AG04450 (cell line): ENCODE data around the gene PXMP4. TPM values are rescaled to one million over a fixed set of nuclear protein-coding genes. Genes with fewer than 3 reads are reported as not detected.
A peak's percentile ranks its signal among the peaks of the same experiment; 100 is the strongest.

Experiments used
- CTCF ChIA-PET: fragments of 300-600, 350-600 bp; formaldehyde crosslinking; extraction: SDS; loops from one replicate; lab custom pipeline; 2022; ENCODE audit warnings: antibody characterized with exemption, inconsistent platforms; lab: Charles Lee
- POLR2A ChIA-PET: fragments of 350-600 bp; formaldehyde crosslinking; extraction: SDS; loops from one replicate; lab custom pipeline; 2021; ENCODE audit warnings: antibody characterized with exemption, inconsistent platforms; lab: Yijun Ruan, JAX
- DNase-seq: peaks from one replicate; pipeline ENCODE4 v3.0.0-alpha.2; 2011; ENCODE audit warnings: low read depth, low spot score
- H3K27ac ChIP-seq: one replicate; pipeline ENCODE4 v1.5.1; 2012; ENCODE audit warnings: low read depth, low read length, control low read depth
- H3K27me3 ChIP-seq: one replicate; pipeline ENCODE4 v1.6.0; 2012; ENCODE audit warnings: low read length; ENCODE audit not compliant: control insufficient read depth, insufficient read depth
- H3K4me3 ChIP-seq: 2 replicates; pipeline ENCODE4 v1.5.1; 2011; ENCODE audit warnings: mild to moderate bottlenecking, low read depth, low read length, control low read depth
- H3K9me3 ChIP-seq: 2 replicates; pipeline ENCODE4 v1.5.1; 2012; ENCODE audit warnings: low read length; ENCODE audit not compliant: control insufficient read depth, insufficient read depth
- polyA plus RNA-seq: library from polyadenylated mRNA; depleted of rRNA; stranded (reverse); fragments of >200 nt; gene quantifications from 2 replicates; pipeline ENCODE4 v1.2.3, GENCODE V29; 2011
- TF ChIP-seq, protein P1 (sequence below): IDR thresholded peaks from 2 replicates; pipeline ENCODE4 v1.5.1; 2011; ENCODE audit warnings: low read depth, low read length, control low read depth, inconsistent platforms

PXMP4 gene
- polyA plus RNA-seq, 1 experiment, result 6.0 TPM

DNA sequence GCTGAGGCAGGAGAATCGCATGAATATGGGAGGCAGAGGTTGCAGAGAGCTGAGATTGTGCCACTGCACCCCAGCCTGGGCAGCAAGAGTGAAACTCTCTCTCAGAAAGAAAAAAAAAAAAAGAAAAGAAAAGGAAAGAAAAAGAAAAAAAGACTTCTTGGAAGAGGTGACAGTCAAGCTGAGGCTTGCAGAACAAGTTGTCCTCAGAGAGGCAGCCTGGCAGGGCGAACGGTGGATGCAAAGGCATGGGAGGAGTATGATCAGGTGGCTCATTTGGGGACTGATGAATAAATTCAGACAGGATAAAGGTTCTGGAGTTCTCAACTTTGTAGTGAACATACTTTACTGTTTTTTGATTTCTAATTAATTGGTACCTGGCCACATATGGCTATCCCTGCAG lies 24.1 kb upstream of the PXMP4 start:
- Histone ChIP-seq H3K9me3 (no peaks in the 10 kb centered on the region), H3K27ac (no peak overlapping the region), H3K27me3 (no peaks in the 10 kb centered on the region), H3K4me3 (no peak overlapping the region)
- TF ChIP-seq, protein P1, sequence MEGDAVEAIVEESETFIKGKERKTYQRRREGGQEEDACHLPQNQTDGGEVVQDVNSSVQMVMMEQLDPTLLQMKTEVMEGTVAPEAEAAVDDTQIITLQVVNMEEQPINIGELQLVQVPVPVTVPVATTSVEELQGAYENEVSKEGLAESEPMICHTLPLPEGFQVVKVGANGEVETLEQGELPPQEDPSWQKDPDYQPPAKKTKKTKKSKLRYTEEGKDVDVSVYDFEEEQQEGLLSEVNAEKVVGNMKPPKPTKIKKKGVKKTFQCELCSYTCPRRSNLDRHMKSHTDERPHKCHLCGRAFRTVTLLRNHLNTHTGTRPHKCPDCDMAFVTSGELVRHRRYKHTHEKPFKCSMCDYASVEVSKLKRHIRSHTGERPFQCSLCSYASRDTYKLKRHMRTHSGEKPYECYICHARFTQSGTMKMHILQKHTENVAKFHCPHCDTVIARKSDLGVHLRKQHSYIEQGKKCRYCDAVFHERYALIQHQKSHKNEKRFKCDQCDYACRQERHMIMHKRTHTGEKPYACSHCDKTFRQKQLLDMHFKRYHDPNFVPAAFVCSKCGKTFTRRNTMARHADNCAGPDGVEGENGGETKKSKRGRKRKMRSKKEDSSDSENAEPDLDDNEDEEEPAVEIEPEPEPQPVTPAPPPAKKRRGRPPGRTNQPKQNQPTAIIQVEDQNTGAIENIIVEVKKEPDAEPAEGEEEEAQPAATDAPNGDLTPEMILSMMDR, result no peak
- ChIA-PET CTCF (no interaction called here), POLR2A (interaction anchor here (0.6 to 0.7 kb wide), 2 partner anchors 110 to 519 kb away, joined by 3 to 20 read pairs; no protein-coding TSS in a partner anchor)
- no peak for DNase-seq

DNA sequence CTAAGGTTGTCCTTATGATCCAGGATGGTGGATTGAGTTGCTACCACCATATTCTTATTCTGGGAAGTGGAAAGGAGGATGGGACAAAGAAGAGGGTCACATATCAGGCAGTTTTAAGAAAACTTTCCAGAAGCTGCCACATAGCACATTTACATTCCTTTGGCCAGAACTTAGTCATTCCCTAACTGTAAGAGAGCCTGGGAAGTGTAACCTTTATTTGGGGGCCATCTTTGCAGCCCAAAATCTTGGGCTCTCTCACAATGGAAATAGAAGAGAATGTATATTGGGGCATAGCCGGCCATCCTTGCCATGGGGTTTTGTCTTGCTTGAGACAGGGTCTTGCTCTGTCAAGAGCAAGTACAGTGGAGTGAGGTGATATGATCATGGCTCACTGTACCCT lies 20.1 kb upstream of the PXMP4 start:
- H3K9me3 ChIP-seq, result peaks cover 21% of the 10 kb centered on the region
- no peaks in the 10 kb centered on the region for H3K27me3 ChIP-seq
- DNase-seq, result no peak
- no peak overlapping the region for H3K27ac ChIP-seq
- H3K4me3 ChIP-seq, result no peak overlapping the region
- ChIA-PET POLR2A (no interaction called here), CTCF (no interaction called here)
- TF ChIP-seq, protein P1, result no peak

DNA sequence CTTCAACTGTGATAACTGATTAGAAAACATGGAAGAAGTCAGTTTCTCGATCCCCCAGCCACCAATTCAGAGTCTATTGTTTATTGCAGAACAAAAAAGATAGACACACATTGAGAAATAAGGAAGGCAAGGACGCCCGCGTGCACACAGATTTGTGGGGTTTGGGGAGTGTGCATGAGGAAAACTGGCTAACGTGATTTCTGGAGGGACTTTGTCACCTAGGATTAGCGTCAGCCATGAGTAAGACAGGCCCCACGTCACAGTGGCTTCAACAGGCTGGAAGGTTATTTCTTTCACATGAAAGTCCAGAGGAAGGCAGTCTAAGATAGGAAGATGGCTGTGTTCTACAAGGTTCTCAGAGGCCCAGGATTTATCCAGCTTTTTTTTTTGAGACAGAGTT lies 19.4 kb upstream of the PXMP4 start:
- no peak overlapping the region for H3K27ac ChIP-seq
- TF ChIP-seq, protein P1, result no peak
- H3K4me3 ChIP-seq, result no peak overlapping the region
- POLR2A ChIA-PET, result no interaction called here
- no peaks in the 10 kb centered on the region for H3K27me3 ChIP-seq
- no peak for DNase-seq
- CTCF ChIA-PET, result no interaction called here
- H3K9me3 ChIP-seq, result peaks cover 21% of the 10 kb centered on the region

DNA sequence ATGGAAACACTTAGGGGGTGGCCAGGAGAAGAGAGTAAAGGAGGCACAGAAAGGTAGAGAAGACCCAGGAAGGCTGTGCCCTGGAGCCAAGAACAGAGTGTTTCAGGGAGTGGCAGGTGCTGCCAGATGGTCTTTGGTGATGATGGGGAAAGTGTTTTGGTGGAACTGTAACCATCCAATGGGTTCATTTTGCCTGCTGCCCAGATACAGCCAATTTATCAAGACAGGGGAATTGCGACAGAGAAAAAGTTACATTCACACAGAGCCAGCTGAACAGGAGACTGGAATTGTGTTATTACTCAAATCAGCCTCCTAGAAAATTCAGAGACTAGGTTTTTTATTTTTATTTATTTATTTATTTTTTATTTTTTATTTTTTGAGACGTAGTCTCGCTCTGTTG lies 16.9 kb upstream of the PXMP4 start:
- ChIA-PET POLR2A (no interaction called here), CTCF (no interaction called here)
- Histone ChIP-seq H3K27ac (no peak overlapping the region), H3K27me3 (no peaks in the 10 kb centered on the region), H3K9me3 (peaks cover 21% of the 10 kb centered on the region), H3K4me3 (no peak overlapping the region)
- TF ChIP-seq, protein P1, result no peak
- DNase-seq, result no peak

DNA sequence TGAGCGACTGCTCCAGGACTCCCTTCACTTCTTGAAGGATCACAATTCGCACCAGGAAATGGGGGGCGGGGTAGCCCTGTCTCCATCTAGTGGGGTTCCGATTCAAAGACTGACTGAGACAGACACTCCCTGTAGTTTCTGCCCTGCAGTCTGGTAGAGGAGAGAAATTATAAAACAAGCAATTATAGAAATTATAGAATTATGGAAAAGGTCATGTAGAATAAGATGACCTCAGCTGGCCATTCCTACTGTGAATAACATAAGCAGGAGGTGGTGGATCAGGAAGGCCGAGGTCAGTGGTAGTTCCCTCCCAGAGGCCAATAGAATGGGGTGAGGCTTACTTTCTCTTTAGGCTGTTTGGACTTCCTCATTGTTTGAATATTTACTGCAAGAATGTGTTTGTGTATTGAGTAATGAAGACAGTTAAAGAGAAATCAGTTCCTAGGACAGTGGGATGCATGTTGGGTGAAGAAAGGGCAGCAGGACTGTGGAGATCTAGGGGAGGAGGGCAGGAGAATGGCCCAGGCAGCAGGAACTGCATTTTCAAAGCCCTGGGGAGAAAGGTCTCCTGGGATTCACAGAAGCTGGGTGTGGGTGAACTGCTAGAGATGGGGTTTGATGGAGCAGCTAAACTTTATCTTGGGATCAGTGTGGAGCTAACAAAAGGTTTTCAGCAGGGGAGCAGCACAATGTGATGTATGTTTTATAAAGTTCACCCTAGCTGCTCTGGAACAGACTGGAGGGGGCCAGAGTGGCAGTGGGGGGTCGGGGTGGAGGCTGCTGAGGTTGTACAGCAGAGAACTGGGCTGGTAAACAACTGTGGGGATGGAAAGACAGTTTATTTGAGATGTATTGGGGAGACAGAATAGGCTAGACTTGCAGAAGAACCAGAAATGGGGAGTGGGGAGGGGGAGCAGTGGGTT lies 13.8 kb upstream of the PXMP4 start:
- H3K9me3 ChIP-seq, result peaks cover 21% of the 10 kb centered on the region
- H3K27ac ChIP-seq, result peak overlapping the region; percentile 85
- no peak for DNase-seq
- peak overlapping the region; percentile 15; the same call in 1 of the 2 replicates for H3K4me3 ChIP-seq
- TF ChIP-seq, protein P1, result no peak
- H3K27me3 ChIP-seq, result no peaks in the 10 kb centered on the region
- CTCF ChIA-PET, result no interaction called here
- POLR2A ChIA-PET, result interaction anchor here (0.5 to 1.4 kb wide), 4 partner anchors 14 to 1017 kb away, joined by 3 to 4 read pairs (median 4); partner anchors contain the start of genes CHMP4B and PXMP4
